Measurements from ENCODE around the gene RAB30.
A peak's percentile ranks its signal among the peaks of the same experiment; 100 is the strongest.
"Not testable (repeated sequence)": the region's sequence is repeated elsewhere in the genome, so short reads cannot be mapped to it uniquely, and the experiment has no call there.

The RAB30 gene

GRCh38 chr11:83009999-83010398 lies 61.7 kb downstream of the RAB30 start:
- H3K9me3 Mint-ChIP-seq, result no peaks in the 10 kb centered on the region
- no peak for TF ChIP-seq CTCF (IDR thresholded peaks at IDR 0.05; ENCODE audit: unreplicated experiment in 3 of 3)
- no peak overlapping the region for H3K4me3 Mint-ChIP-seq

GRCh38 chr11:83009136-83009535 lies 62.6 kb downstream of the RAB30 start:
- H3K27me3 Mint-ChIP-seq (ENCODE audit: low read depth); H3K36me3 Mint-ChIP-seq (ENCODE audit: low read depth); H3K9me3 Mint-ChIP-seq; H3K27ac Mint-ChIP-seq; H3K4me3 Mint-ChIP-seq: not testable (repeated sequence)
- peaks cover 41% of the 10 kb centered on the region for H3K4me1 Mint-ChIP-seq

More at GRCh38 chr11:83009999-83010398, 61.7 kb downstream of the RAB30 start:
- H3K36me3 Mint-ChIP-seq (ENCODE audit: low read depth), result no peaks in the 10 kb centered on the region
- H3K27ac Mint-ChIP-seq, result no peak overlapping the region
- H3K4me1 Mint-ChIP-seq, result peaks cover 41% of the 10 kb centered on the region
- H3K27me3 Mint-ChIP-seq (ENCODE audit: low read depth), result no peaks in the 10 kb centered on the region

DNA sequence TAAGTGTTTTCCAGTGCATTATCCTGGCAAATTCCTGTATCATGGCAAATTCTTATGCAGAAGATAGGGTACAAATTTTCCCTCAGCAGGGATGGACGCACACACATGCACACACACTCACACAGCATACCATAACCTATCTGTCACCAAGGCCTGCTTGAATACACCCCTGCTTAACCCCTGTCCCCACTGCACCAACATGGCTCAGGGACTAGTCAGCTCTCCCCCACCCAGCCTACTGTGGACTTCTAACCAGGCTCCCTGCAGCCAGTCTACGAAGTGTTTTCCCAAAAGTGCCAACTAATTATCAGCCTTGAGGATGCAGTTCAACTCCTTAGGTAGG lies 63.1 kb downstream of the RAB30 start:
- H3K27me3 Mint-ChIP-seq (ENCODE audit: low read depth), result no peaks in the 10 kb centered on the region
- no peak for TF ChIP-seq CTCF (IDR thresholded peaks at IDR 0.05; ENCODE audit: unreplicated experiment in 3 of 3)
- no peaks in the 10 kb centered on the region for H3K36me3 Mint-ChIP-seq (ENCODE audit: low read depth)
- H3K9me3 Mint-ChIP-seq, result no peaks in the 10 kb centered on the region
- H3K4me3 Mint-ChIP-seq, result no peak overlapping the region
- peak overlapping the region in 2 of 3 experiments; percentile 84 to 88 for H3K27ac Mint-ChIP-seq
- peaks cover 36% of the 10 kb centered on the region for H3K4me1 Mint-ChIP-seq

GRCh38 chr11:83007909-83008580 lies 63.7 kb downstream of the RAB30 start:
- no peaks in the 10 kb centered on the region for H3K36me3 Mint-ChIP-seq (ENCODE audit: low read depth)
- TF ChIP-seq CTCF (IDR thresholded peaks at IDR 0.05; ENCODE audit: unreplicated experiment in 3 of 3), result no peak
- H3K27ac Mint-ChIP-seq, result peak overlapping the region; percentile 81 to 88 (median 84)
- H3K27me3 Mint-ChIP-seq (ENCODE audit: low read depth), result no peaks in the 10 kb centered on the region
- H3K4me1 Mint-ChIP-seq, result peaks cover 31% of the 10 kb centered on the region
- no peaks in the 10 kb centered on the region for H3K9me3 Mint-ChIP-seq
- H3K4me3 Mint-ChIP-seq, result peak overlapping the region in 1 of 3 experiments; percentile 34

GRCh38 chr11:83007477-83007876 lies 64.2 kb downstream of the RAB30 start:
- no peaks in the 10 kb centered on the region for H3K36me3 Mint-ChIP-seq (ENCODE audit: low read depth)
- no peak overlapping the region for H3K4me3 Mint-ChIP-seq
- H3K4me1 Mint-ChIP-seq, result peaks cover 31% of the 10 kb centered on the region
- TF ChIP-seq CTCF (IDR thresholded peaks at IDR 0.05; ENCODE audit: unreplicated experiment in 3 of 3), result no peak
- H3K27ac Mint-ChIP-seq, result peak overlapping the region; percentile 81 to 88 (median 84)
- no peaks in the 10 kb centered on the region for H3K9me3 Mint-ChIP-seq
- no peaks in the 10 kb centered on the region for H3K27me3 Mint-ChIP-seq (ENCODE audit: low read depth)

- Mint-ChIP-seq H3K27me3 (ENCODE audit: low read depth) (no peaks in the 10 kb centered on the region), H3K36me3 (ENCODE audit: low read depth) (no peaks in the 10 kb centered on the region), H3K4me1 (peaks cover 31% of the 10 kb centered on the region), H3K4me3 (no peak overlapping the region), H3K27ac (no peak overlapping the region), H3K9me3 (no peaks in the 10 kb centered on the region)
- no peak for TF ChIP-seq CTCF (IDR thresholded peaks at IDR 0.05; ENCODE audit: unreplicated experiment in 3 of 3)
These were observed 64.8 kb downstream of the RAB30 start for GRCh38 chr11:83006877-83007330.

Data from nephron (organoid).